ENCODE measurements around the gene OR8B2. TPM values are rescaled to one million over a fixed set of nuclear protein-coding genes. Genes with fewer than 3 reads are reported as not detected.

The OR8B2 gene
- total RNA-seq, 2 donors from 2014 or later: not detected

- no peaks in the 10 kb centered on the region for H3K27me3 ChIP-seq
- H3K36me3 ChIP-seq: no peaks in the 10 kb centered on the region
- no peak overlapping the region for H3K4me3 ChIP-seq
- H3K4me1 ChIP-seq: no peaks in the 10 kb centered on the region
- H3K27ac ChIP-seq: no peak overlapping the region
- H3K9me3 ChIP-seq: no peaks in the 10 kb centered on the region
- TF ChIP-seq, protein P1, sequence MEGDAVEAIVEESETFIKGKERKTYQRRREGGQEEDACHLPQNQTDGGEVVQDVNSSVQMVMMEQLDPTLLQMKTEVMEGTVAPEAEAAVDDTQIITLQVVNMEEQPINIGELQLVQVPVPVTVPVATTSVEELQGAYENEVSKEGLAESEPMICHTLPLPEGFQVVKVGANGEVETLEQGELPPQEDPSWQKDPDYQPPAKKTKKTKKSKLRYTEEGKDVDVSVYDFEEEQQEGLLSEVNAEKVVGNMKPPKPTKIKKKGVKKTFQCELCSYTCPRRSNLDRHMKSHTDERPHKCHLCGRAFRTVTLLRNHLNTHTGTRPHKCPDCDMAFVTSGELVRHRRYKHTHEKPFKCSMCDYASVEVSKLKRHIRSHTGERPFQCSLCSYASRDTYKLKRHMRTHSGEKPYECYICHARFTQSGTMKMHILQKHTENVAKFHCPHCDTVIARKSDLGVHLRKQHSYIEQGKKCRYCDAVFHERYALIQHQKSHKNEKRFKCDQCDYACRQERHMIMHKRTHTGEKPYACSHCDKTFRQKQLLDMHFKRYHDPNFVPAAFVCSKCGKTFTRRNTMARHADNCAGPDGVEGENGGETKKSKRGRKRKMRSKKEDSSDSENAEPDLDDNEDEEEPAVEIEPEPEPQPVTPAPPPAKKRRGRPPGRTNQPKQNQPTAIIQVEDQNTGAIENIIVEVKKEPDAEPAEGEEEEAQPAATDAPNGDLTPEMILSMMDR (IDR thresholded peaks at IDR 0.05): no peak
- no peak for DNase-seq (ENCODE audit: low spot score)
These were observed 3.7 kb downstream of the OR8B2 start for GRCh38 chr11:124380585-124380984.

GRCh38 chr11:124376280-124376679 is 8.0 kb downstream of the OR8B2 start:
- no peaks in the 10 kb centered on the region for H3K9me3 ChIP-seq
- no peak for DNase-seq (ENCODE audit: low spot score)
- H3K36me3 ChIP-seq: no peaks in the 10 kb centered on the region
- no peak overlapping the region for H3K4me3 ChIP-seq
- no peak overlapping the region for H3K27ac ChIP-seq
- no peaks in the 10 kb centered on the region for H3K4me1 ChIP-seq
- H3K27me3 ChIP-seq: no peaks in the 10 kb centered on the region
- TF ChIP-seq, protein P1 (IDR thresholded peaks at IDR 0.05): no peak

- H3K9me3 ChIP-seq: no peaks in the 10 kb centered on the region
- H3K36me3 ChIP-seq: no peaks in the 10 kb centered on the region
- DNase-seq (ENCODE audit: low spot score): no peak
- TF ChIP-seq, protein P1 (IDR thresholded peaks at IDR 0.05): no peak
- no peak overlapping the region for H3K4me3 ChIP-seq
- no peaks in the 10 kb centered on the region for H3K27me3 ChIP-seq
- no peaks in the 10 kb centered on the region for H3K4me1 ChIP-seq
- no peak overlapping the region for H3K27ac ChIP-seq
These were observed 24.7 kb downstream of the OR8B2 start for GRCh38 chr11:124359566-124359965.

DNA sequence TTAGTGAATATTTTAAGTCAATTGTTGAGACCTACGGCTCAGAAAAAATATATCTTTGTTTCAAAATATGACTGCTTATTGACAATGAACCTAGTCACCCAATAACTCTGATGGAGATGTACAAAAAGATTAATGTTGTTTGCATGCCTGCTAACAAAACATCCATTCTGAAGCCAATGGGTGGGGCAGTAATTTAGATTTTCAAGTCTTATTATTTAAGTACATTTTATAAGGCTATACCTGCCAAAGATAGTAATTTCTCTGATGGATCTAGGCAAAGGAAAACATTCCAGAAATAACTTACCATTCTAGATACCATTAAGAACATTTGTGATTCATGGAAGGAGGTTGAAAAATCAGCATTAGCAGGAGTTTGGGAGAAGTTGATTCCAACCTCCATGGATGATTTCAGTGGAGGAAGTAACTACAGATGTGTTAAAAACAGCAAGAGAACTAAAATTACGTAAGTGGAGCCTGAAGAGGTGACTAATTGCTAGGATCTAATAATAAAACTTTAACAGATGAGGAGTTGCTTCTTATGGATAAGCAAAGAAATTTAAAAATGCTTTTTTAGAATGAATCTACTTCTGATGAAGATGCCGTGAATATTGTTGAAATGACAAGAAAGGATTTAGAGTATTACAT is 37.9 kb downstream of the OR8B2 start:
- no peak for DNase-seq (ENCODE audit: low spot score)
- peaks cover 0 to 18% of the 10 kb centered on the region in 2 donors for H3K9me3 ChIP-seq
- no peaks in the 10 kb centered on the region for H3K27me3 ChIP-seq
- H3K4me3 ChIP-seq: no peak overlapping the region
- H3K27ac ChIP-seq: no peak overlapping the region
- H3K36me3 ChIP-seq: no peaks in the 10 kb centered on the region
- no peaks in the 10 kb centered on the region for H3K4me1 ChIP-seq
- TF ChIP-seq, protein P1 (IDR thresholded peaks at IDR 0.05): no peak

DNA sequence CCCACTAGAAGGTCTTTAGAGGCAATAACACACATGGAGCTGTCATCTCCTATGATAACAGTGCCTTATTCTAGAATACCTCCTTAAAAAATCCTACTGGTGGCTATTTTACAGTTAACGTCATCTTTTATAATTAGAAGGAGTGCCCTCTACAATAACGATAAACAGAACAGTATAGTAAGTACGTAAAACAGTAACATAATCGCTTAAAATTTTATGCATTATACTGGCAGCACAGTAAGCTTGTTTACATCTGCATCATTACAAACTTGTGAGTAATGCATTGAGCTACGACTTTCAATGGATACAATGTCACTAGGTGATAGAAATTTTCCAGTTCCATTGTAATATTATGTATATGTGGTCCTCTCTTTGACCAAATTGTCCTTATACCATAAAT is 40.0 kb downstream of the OR8B2 start:
- no peak overlapping the region for H3K27ac ChIP-seq
- H3K27me3 ChIP-seq: no peaks in the 10 kb centered on the region
- no peaks in the 10 kb centered on the region for H3K36me3 ChIP-seq
- H3K4me1 ChIP-seq: no peaks in the 10 kb centered on the region
- DNase-seq (ENCODE audit: low spot score): no peak
- peaks cover 0 to 14% of the 10 kb centered on the region in 2 donors for H3K9me3 ChIP-seq
- TF ChIP-seq, protein P1 (IDR thresholded peaks at IDR 0.05): no peak
- H3K4me3 ChIP-seq: no peak overlapping the region

GRCh38 chr11:124340142-124340447 is 44.2 kb downstream of the OR8B2 start:
- no peak overlapping the region for H3K4me3 ChIP-seq
- no peaks in the 10 kb centered on the region for H3K9me3 ChIP-seq
- H3K27me3 ChIP-seq: no peaks in the 10 kb centered on the region
- no peaks in the 10 kb centered on the region for H3K4me1 ChIP-seq
- H3K27ac ChIP-seq: no peak overlapping the region
- TF ChIP-seq, protein P1 (IDR thresholded peaks at IDR 0.05): no peak
- no peaks in the 10 kb centered on the region for H3K36me3 ChIP-seq
- no peak for DNase-seq (ENCODE audit: low spot score)
